HG02884 (cell line): ENCODE data around the gene XPNPEP2.

ENCODE experiments used
- ATAC-seq: cut with Tn5 transposase; IDR thresholded peaks from one replicate; pipeline ENCODE4 v1.9.1; 2021; ENCODE audit warnings: mild to moderate bottlenecking, moderate library complexity; ENCODE audit not compliant: unreplicated experiment

Gene XPNPEP2

GRCh38 chrX:129749069-129749468 lies 10.3 kb downstream of the XPNPEP2 start:
- no peak for ATAC-seq

- ATAC-seq = no peak
These were observed 12.2 kb downstream of the XPNPEP2 start for GRCh38 chrX:129750971-129751370.

GRCh38 chrX:129754056-129755024 lies 15.6 kb downstream of the XPNPEP2 start:
- ATAC-seq = no peak

GRCh38 chrX:129755779-129756650 lies 17.2 kb downstream of the XPNPEP2 start:
- ATAC-seq = no peak

- ATAC-seq = peak; percentile 43
These were observed 20.8 kb downstream of the XPNPEP2 start for GRCh38 chrX:129759576-129760061.

- no peak for ATAC-seq
These were observed 21.4 kb downstream of the XPNPEP2 start for GRCh38 chrX:129760155-129760554.

GRCh38 chrX:129760981-129761380 lies 22.2 kb downstream of the XPNPEP2 start:
- ATAC-seq = no peak

- no peak for ATAC-seq
These were observed 22.8 kb downstream of the XPNPEP2 start for GRCh38 chrX:129761596-129761995.

GRCh38 chrX:129762448-129762847 lies 23.7 kb downstream of the XPNPEP2 start:
- no peak for ATAC-seq

- ATAC-seq = no peak
These were observed 24.9 kb downstream of the XPNPEP2 start for GRCh38 chrX:129763666-129764065.

- ATAC-seq = no peak
These were observed 29.4 kb downstream of the XPNPEP2 start for GRCh38 chrX:129768186-129768585.

GRCh38 chrX:129768586-129769466 lies 30.0 kb downstream of the XPNPEP2 start:
- no peak for ATAC-seq

GRCh38 chrX:129769467-129770154 lies 30.8 kb downstream of the XPNPEP2 start:
- ATAC-seq = peak; percentile 40

- no peak for ATAC-seq
These were observed 32.7 kb downstream of the XPNPEP2 start for GRCh38 chrX:129771266-129771995.

GRCh38 chrX:129772796-129773431 lies 34.1 kb downstream of the XPNPEP2 start:
- peak; percentile 59 for ATAC-seq

GRCh38 chrX:129773649-129774458 lies 35.1 kb downstream of the XPNPEP2 start:
- ATAC-seq = no peak

GRCh38 chrX:129777218-129778030 lies 38.6 kb downstream of the XPNPEP2 start:
- ATAC-seq = peak; percentile 27
